Activated CD8-positive, alpha-beta memory T cell treated with anti-CD3 and anti-CD28 coated beads, Interleukin-2, amount 50 U/mL, for 24 hours (primary cell): ENCODE data around the gene NCOA3.
"Not testable (repeated sequence)": the region's sequence is repeated elsewhere in the genome, so short reads cannot be mapped to it uniquely, and the experiment has no call there.

Experiments used
- DNase-seq: peaks from one replicate; pipeline ENCODE4 v3.0.0-alpha.2; 2020; ENCODE audit errors: extremely low read depth

NCOA3 gene

GRCh38 chr20:47500554-47500953 is 1.1 kb upstream of the NCOA3 start:
- DNase-seq = no peak

GRCh38 chr20:47501116-47501481 is 588 bp upstream of the NCOA3 start:
- DNase-seq = no peak

- no peak for DNase-seq
Measured at GRCh38 chr20:47502271-47503239, 868 bp downstream of the NCOA3 start.

GRCh38 chr20:47503685-47504084 is 2.0 kb downstream of the NCOA3 start:
- no peak for DNase-seq

GRCh38 chr20:47506335-47506734 is 4.6 kb downstream of the NCOA3 start:
- DNase-seq = no peak

- DNase-seq = no peak
Measured at GRCh38 chr20:47506850-47507249, 5.2 kb downstream of the NCOA3 start.

GRCh38 chr20:47507275-47507981 is 5.7 kb downstream of the NCOA3 start:
- not testable (repeated sequence) for DNase-seq

GRCh38 chr20:47508278-47508677 is 6.6 kb downstream of the NCOA3 start:
- DNase-seq = no peak

GRCh38 chr20:47509104-47509661 is 7.5 kb downstream of the NCOA3 start:
- DNase-seq = no peak

- no peak for DNase-seq
Measured at GRCh38 chr20:47509685-47510084, 8.0 kb downstream of the NCOA3 start.

GRCh38 chr20:47515843-47516242 is 14.2 kb downstream of the NCOA3 start:
- no peak for DNase-seq

GRCh38 chr20:47521059-47521808 is 19.5 kb downstream of the NCOA3 start:
- no peak for DNase-seq

- DNase-seq = no peak
Measured at GRCh38 chr20:47524015-47524784, 22.5 kb downstream of the NCOA3 start.

- no peak for DNase-seq
Measured at GRCh38 chr20:47527004-47527800, 25.5 kb downstream of the NCOA3 start.

- no peak for DNase-seq
Measured at GRCh38 chr20:47529840-47530239, 28.2 kb downstream of the NCOA3 start.

GRCh38 chr20:47531458-47531857 is 29.8 kb downstream of the NCOA3 start:
- no peak for DNase-seq

- no peak for DNase-seq
Measured at GRCh38 chr20:47532002-47532401, 30.3 kb downstream of the NCOA3 start.

GRCh38 chr20:47533518-47534062 is 31.9 kb downstream of the NCOA3 start:
- DNase-seq = no peak

GRCh38 chr20:47534405-47534804 is 32.7 kb downstream of the NCOA3 start:
- DNase-seq = no peak

- no peak for DNase-seq
Measured at GRCh38 chr20:47535088-47535487, 33.4 kb downstream of the NCOA3 start.
